ENCODE measurements around the gene OR51B5. TPM values are rescaled to one million over a fixed set of nuclear protein-coding genes. Genes with fewer than 3 reads are reported as not detected.

OR51B5 gene
- polyA plus RNA-seq, 1 of the 3 experiments (the other 2 are of a cell fraction) = 0.15 TPM

DNA sequence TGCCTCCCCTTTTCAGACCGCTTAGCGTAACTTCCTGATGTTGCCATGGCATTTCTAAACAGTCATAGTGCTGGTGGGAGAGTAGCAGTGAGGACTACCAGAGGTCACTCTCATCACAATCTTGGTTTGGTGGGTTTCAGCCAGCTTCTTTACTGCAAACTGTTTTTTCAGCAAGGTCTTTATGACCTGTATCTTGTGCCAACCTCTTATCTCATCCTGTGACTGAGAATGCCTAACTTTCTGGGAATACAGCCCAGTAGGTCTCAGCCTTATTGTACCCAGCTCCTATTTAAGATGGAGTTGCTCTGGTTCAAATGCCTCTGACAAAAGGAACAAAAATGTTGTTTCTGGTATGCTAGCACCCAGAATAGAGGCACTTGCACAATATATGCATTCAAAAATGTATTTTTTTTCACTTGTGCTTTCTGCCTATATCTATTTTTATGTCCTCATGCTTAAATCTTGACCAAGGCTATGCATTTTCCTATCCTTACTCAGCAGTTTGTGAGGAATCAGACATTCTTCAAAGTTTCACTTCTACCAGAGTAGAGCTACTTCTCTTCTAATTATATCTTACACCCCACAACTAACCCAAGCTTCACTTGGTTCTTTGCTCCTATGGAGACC, 24.2 kb upstream of the OR51B5 start (continued):
- TF ChIP-seq CTCF (IDR thresholded peaks at IDR 0.05) (no peak), RFX5 (IDR thresholded peaks at IDR 0.05; ENCODE audit: low read length) (no peak), YY1 (IDR thresholded peaks at IDR 0.05; ENCODE audit: low read depth) (peak; percentile 68; the same call in 1 of the 2 replicates), RAD21 (IDR thresholded peaks at IDR 0.05; ENCODE audit: low read length) (no peak), RCOR1 (IDR thresholded peaks at IDR 0.05; ENCODE audit: low read length) (no peak), GABPA (IDR thresholded peaks at IDR 0.05; ENCODE audit: low read depth) (no peak), EP300 (IDR thresholded peaks at IDR 0.05; ENCODE audit: borderline replicate concordance in 1 of 2, low read depth in 1 of 2, low read length in 1 of 2) (peak in 1 of 2 experiments; percentile 50; a peak in 2 of 4 replicates), JUND (IDR thresholded peaks at IDR 0.05) (peak; percentile 57), RXRA (IDR thresholded peaks at IDR 0.05; ENCODE audit: borderline replicate concordance, low read depth) (peak; percentile 78), FOSL2 (IDR thresholded peaks at IDR 0.05; ENCODE audit: borderline replicate concordance, low read depth) (peak; percentile 51; the same call in 1 of the 2 replicates), TEAD4 (IDR thresholded peaks at IDR 0.05; ENCODE audit: borderline replicate concordance, insufficient read depth) (peak; percentile 50; the same call in 1 of the 2 replicates), MAX (IDR thresholded peaks at IDR 0.05; ENCODE audit: low read depth) (0 out of 2 replicates have a peak, but pooled peaks have one; percentile 45), USF2 (IDR thresholded peaks at IDR 0.05; ENCODE audit: borderline replicate concordance, low read depth, low read length) (no peak), GATA2 (CRISPR knock-in tag; IDR thresholded peaks at IDR 0.05) (no peak), IRF3 (IDR thresholded peaks at IDR 0.05; ENCODE audit: low read depth, low read length) (no peak), FOXM1 (IDR thresholded peaks at IDR 0.05; ENCODE audit: low read depth) (no peak), MEF2A (IDR thresholded peaks at IDR 0.05; ENCODE audit: borderline replicate concordance, low read depth) (peak; percentile 87), POLR2AphosphoS5 (IDR thresholded peaks at IDR 0.05; ENCODE audit: low read depth, low read length) (no peak), NRF1 (IDR thresholded peaks at IDR 0.05; ENCODE audit: low read depth, low read length) (no peak), EZH2phosphoT487 (IDR thresholded peaks at IDR 0.05; ENCODE audit: borderline replicate concordance, low read depth) (no peak), SMC3 (IDR thresholded peaks at IDR 0.05; ENCODE audit: low read depth, low read length) (no peak), PBX3 (IDR thresholded peaks at IDR 0.05) (peak; percentile 49; the same call in 1 of the 2 replicates)

Data from SK-N-SH (cell line).